ENCODE data around the gene F9. TPM values are rescaled to one million over a fixed set of nuclear protein-coding genes. Genes with fewer than 3 reads are reported as not detected.

F9 gene
- total RNA-seq, 1 experiment from 2014 or later, result not detected

GRCh38 chrX:139506333-139506732 lies 24.2 kb upstream of the F9 start:
- no peaks in the 10 kb centered on the region for H3K9me2 ChIP-seq (ENCODE audit: insufficient read depth)
- no peak overlapping the region for H3K4me2 ChIP-seq (ENCODE audit: low read length)
- H3K36me3 ChIP-seq (ENCODE audit: control insufficient read depth in 1 of 2, insufficient read depth in 2 of 2, low read length in 2 of 2), result no peaks in the 10 kb centered on the region
- no peaks in the 10 kb centered on the region for H3K79me2 ChIP-seq (ENCODE audit: insufficient read depth, low read length)
- ChIA-PET CTCF (no interaction called here), POLR2A (no interaction called here), RAD21 (ENCODE audit: low non-redundant PET in 1 of 2, low total read pairs in 2 of 2, uncharacterized antibody in 2 of 2, unreplicated experiment in 2 of 2) (no interaction called here)
- no peaks in the 10 kb centered on the region for H4K20me1 ChIP-seq (ENCODE audit: insufficient read depth)
- no peak overlapping the region for H3K9ac ChIP-seq (ENCODE audit: low read length)
- TF ChIP-seq ELF1 (IDR thresholded peaks at IDR 0.05; ENCODE audit: borderline replicate concordance, low read depth) (no peak), CTCF (IDR thresholded peaks at IDR 0.05 in 2 of 3, conservative IDR thresholded peaks at IDR 0.05 in 1 of 3; ENCODE audit: borderline replicate concordance in 1 of 3, insufficient read depth in 1 of 3, low read depth in 2 of 3, low read length in 2 of 3) (no peak), CBX3 (IDR thresholded peaks at IDR 0.05; ENCODE audit: low read depth) (no peak), SP1 (IDR thresholded peaks at IDR 0.05; ENCODE audit: low read depth) (no peak), SIN3A (IDR thresholded peaks at IDR 0.05; ENCODE audit: low read depth) (no peak), ZFX (IDR thresholded peaks at IDR 0.05) (no peak)
- no peak overlapping the region for H2AFZ ChIP-seq (ENCODE audit: low read depth, low read length, poor library complexity, severe bottlenecking)
- BruUV-seq (replicated peaks), result no TSS peak
- H3K4me3 ChIP-seq (replicated peaks in 1 of 2; ENCODE audit: low read depth in 1 of 2, low read length in 2 of 2), result no peak overlapping the region
- H3K27me3 ChIP-seq (ENCODE audit: insufficient read depth, low read length), result no peaks in the 10 kb centered on the region
- H3K27ac ChIP-seq (ENCODE audit: low read depth, low read length), result no peak overlapping the region
- DNase-seq (ENCODE audit: low read depth, low spot score), result no peak
- intact Hi-C loops (cut with micrococcal nuclease), result no loop called here
- no peak for ATAC-seq
- H3K4me1 ChIP-seq (ENCODE audit: control insufficient read depth in 1 of 2, insufficient read depth in 2 of 2, low read length in 2 of 2), result no peaks in the 10 kb centered on the region
- H3K9me3 ChIP-seq (ENCODE audit: control insufficient read depth in 1 of 2, insufficient read depth in 1 of 2, low read depth in 1 of 2, low read length in 2 of 2), result no peaks in the 10 kb centered on the region

- TF ChIP-seq POLR2A (IDR thresholded peaks at IDR 0.05; ENCODE audit: borderline replicate concordance, extremely low read depth, insufficient read depth, insufficient read length), result no peak
- TF ChIP-seq POLR2AphosphoS5 (IDR thresholded peaks at IDR 0.05; ENCODE audit: low read depth, low read length), result no peak
- no peak for TF ChIP-seq ZBTB33 (IDR thresholded peaks at IDR 0.05; ENCODE audit: extremely low read depth, insufficient replicate concordance, low read length)
- no peak for TF ChIP-seq RAD21 (IDR thresholded peaks at IDR 0.05; ENCODE audit: low read depth)
- TF ChIP-seq YY1 (IDR thresholded peaks at IDR 0.05; ENCODE audit: extremely low read depth, insufficient replicate concordance, low read depth, low read length), result no peak
- no peak for TF ChIP-seq SP1 (IDR thresholded peaks at IDR 0.05; ENCODE audit: low read depth)
- no peak for TF ChIP-seq ELF1 (IDR thresholded peaks at IDR 0.05; ENCODE audit: borderline replicate concordance, low read depth)
- no peak for TF ChIP-seq ZFX (IDR thresholded peaks at IDR 0.05)
- no peak for TF ChIP-seq SIN3A (IDR thresholded peaks at IDR 0.05; ENCODE audit: low read depth)
- no peak for TF ChIP-seq EZH2phosphoT487 (IDR thresholded peaks at IDR 0.05; ENCODE audit: borderline replicate concordance)
- no peak for TF ChIP-seq ATF3 (IDR thresholded peaks at IDR 0.05)
- no peak for ATAC-seq
- Histone ChIP-seq H3K27ac (ENCODE audit: low read depth, low read length) (no peak overlapping the region), H3K9me3 (ENCODE audit: control insufficient read depth in 1 of 2, insufficient read depth in 1 of 2, low read depth in 1 of 2, low read length in 2 of 2) (no peaks in the 10 kb centered on the region), H3K4me2 (ENCODE audit: low read length) (no peak overlapping the region), H3K79me2 (ENCODE audit: insufficient read depth, low read length) (no peaks in the 10 kb centered on the region), H3K27me3 (ENCODE audit: insufficient read depth, low read length) (no peaks in the 10 kb centered on the region), H4K20me1 (ENCODE audit: insufficient read depth) (no peaks in the 10 kb centered on the region), H3K9ac (ENCODE audit: low read length) (no peak overlapping the region), H3K9me2 (ENCODE audit: insufficient read depth) (no peaks in the 10 kb centered on the region), H2AFZ (ENCODE audit: low read depth, low read length, poor library complexity, severe bottlenecking) (no peak overlapping the region), H3K4me1 (ENCODE audit: control insufficient read depth in 1 of 2, insufficient read depth in 2 of 2, low read length in 2 of 2) (no peaks in the 10 kb centered on the region), H3K4me3 (replicated peaks in 1 of 2; ENCODE audit: low read depth in 1 of 2, low read length in 2 of 2) (no peak overlapping the region), H3K36me3 (ENCODE audit: control insufficient read depth in 1 of 2, insufficient read depth in 2 of 2, low read length in 2 of 2) (no peaks in the 10 kb centered on the region)
- ChIA-PET CTCF (no interaction called here), POLR2A (no interaction called here), RAD21 (ENCODE audit: low non-redundant PET in 1 of 2, low total read pairs in 2 of 2, uncharacterized antibody in 2 of 2, unreplicated experiment in 2 of 2) (no interaction called here)
- intact Hi-C loops (cut with micrococcal nuclease), result no loop called here
- DNase-seq (ENCODE audit: low read depth, low spot score), result no peak
- no TSS peak for BruUV-seq (replicated peaks)
Observed at GRCh38 chrX:139508099-139508498, 22.4 kb upstream of the F9 start.
